T-helper 2 cell (primary cell): ENCODE data around the gene IGF2BP1.
"Not testable (repeated sequence)": the region's sequence is repeated elsewhere in the genome, so short reads cannot be mapped to it uniquely, and the experiment has no call there.

Experiments
- DNase-seq, 5 experiments: peaks; one replicate each; pipeline versions ENCODE4 v3.0.0 to v3.0.0-alpha.2; 2012 to 2022

The IGF2BP1 gene

GRCh38 chr17:49020609-49021008 lies 23.4 kb downstream of the IGF2BP1 start:
- DNase-seq: no peak

- no peak for DNase-seq
Measured at GRCh38 chr17:49021095-49021767, 24.0 kb downstream of the IGF2BP1 start.

- DNase-seq: no peak
Measured at GRCh38 chr17:49021768-49022103, 24.6 kb downstream of the IGF2BP1 start.

GRCh38 chr17:49022391-49022941 lies 25.3 kb downstream of the IGF2BP1 start:
- DNase-seq: no peak

GRCh38 chr17:49024523-49024922 lies 27.3 kb downstream of the IGF2BP1 start:
- no peak for DNase-seq

GRCh38 chr17:49026447-49026846 lies 29.3 kb downstream of the IGF2BP1 start:
- not testable (repeated sequence) for DNase-seq

- DNase-seq: no peak
Measured at GRCh38 chr17:49028271-49028670, 31.1 kb downstream of the IGF2BP1 start.

- DNase-seq: no peak
Measured at GRCh38 chr17:49029801-49030200, 32.6 kb downstream of the IGF2BP1 start.

GRCh38 chr17:49031965-49032928 lies 35.1 kb downstream of the IGF2BP1 start:
- peak in 2 of 5 experiments; percentile 19 to 59 for DNase-seq

GRCh38 chr17:49035470-49036269 lies 38.5 kb downstream of the IGF2BP1 start:
- DNase-seq: peak in 1 of 5 experiments; percentile 7

GRCh38 chr17:49036270-49036626 lies 39.1 kb downstream of the IGF2BP1 start:
- no peak for DNase-seq

- no peak for DNase-seq
Measured at GRCh38 chr17:49038138-49038537, 41.0 kb downstream of the IGF2BP1 start.

GRCh38 chr17:49038544-49038943 lies 41.4 kb downstream of the IGF2BP1 start:
- DNase-seq: no peak

GRCh38 chr17:49039518-49039917 lies 42.3 kb downstream of the IGF2BP1 start:
- not testable (repeated sequence) for DNase-seq

GRCh38 chr17:49041527-49041926 lies 44.3 kb downstream of the IGF2BP1 start:
- no peak for DNase-seq

GRCh38 chr17:49045376-49045775 lies 48.2 kb downstream of the IGF2BP1 start:
- DNase-seq: no peak

GRCh38 chr17:49046912-49047311 lies 49.7 kb downstream of the IGF2BP1 start:
- DNase-seq: no peak

GRCh38 chr17:49049265-49049664 lies 52.1 kb downstream of the IGF2BP1 start:
- DNase-seq: no peak

GRCh38 chr17:49050611-49051010 lies 53.4 kb downstream of the IGF2BP1 start:
- no peak for DNase-seq

- DNase-seq: no peak
Measured at GRCh38 chr17:49051269-49051668, 54.1 kb downstream of the IGF2BP1 start.

- DNase-seq: no peak
Measured at GRCh38 chr17:49053171-49053829, 56.1 kb downstream of the IGF2BP1 start.
